Measurements from ENCODE around the gene SUN3. TPM values are rescaled to one million over a fixed set of nuclear protein-coding genes. Genes with fewer than 3 reads are reported as not detected.

The SUN3 gene
- total RNA-seq, 1 donor from 2014 or later, result not detected

- DNase-seq (ENCODE audit: low spot score), result no peak
- TF ChIP-seq CTCF (IDR thresholded peaks at IDR 0.05), result no peak
- H3K4me1 Mint-ChIP-seq (ENCODE audit: low read depth), result no peaks in the 10 kb centered on the region
- peaks cover 18% of the 10 kb centered on the region for H3K9me3 Mint-ChIP-seq (ENCODE audit: low read depth)
- H3K27ac Mint-ChIP-seq (ENCODE audit: unreplicated experiment), result no peak overlapping the region
- no peak overlapping the region for H3K4me3 Mint-ChIP-seq (ENCODE audit: unreplicated experiment)
- no peaks in the 10 kb centered on the region for H3K27me3 Mint-ChIP-seq (ENCODE audit: low read depth)
- H3K36me3 Mint-ChIP-seq (ENCODE audit: low read depth), result peaks cover 10% of the 10 kb centered on the region
Observed at GRCh38 chr7:48063985-48064384, 35.1 kb upstream of the SUN3 start.

GRCh38 chr7:48059706-48060105, 30.8 kb upstream of the SUN3 start:
- Mint-ChIP-seq H3K4me1 (ENCODE audit: low read depth) (no peaks in the 10 kb centered on the region), H3K9me3 (ENCODE audit: low read depth) (peaks cover 34% of the 10 kb centered on the region), H3K36me3 (ENCODE audit: low read depth) (peaks cover 14% of the 10 kb centered on the region), H3K27ac (ENCODE audit: unreplicated experiment) (no peak overlapping the region), H3K27me3 (ENCODE audit: low read depth) (no peaks in the 10 kb centered on the region), H3K4me3 (ENCODE audit: unreplicated experiment) (no peak overlapping the region)
- DNase-seq (ENCODE audit: low spot score), result no peak
- no peak for TF ChIP-seq CTCF (IDR thresholded peaks at IDR 0.05)

GRCh38 chr7:48058990-48059389, 30.1 kb upstream of the SUN3 start:
- no peak for DNase-seq (ENCODE audit: low spot score)
- Mint-ChIP-seq H3K4me3 (ENCODE audit: unreplicated experiment) (no peak overlapping the region), H3K9me3 (ENCODE audit: low read depth) (peaks cover 28% of the 10 kb centered on the region), H3K36me3 (ENCODE audit: low read depth) (peaks cover 11% of the 10 kb centered on the region), H3K27me3 (ENCODE audit: low read depth) (no peaks in the 10 kb centered on the region), H3K27ac (ENCODE audit: unreplicated experiment) (no peak overlapping the region), H3K4me1 (ENCODE audit: low read depth) (no peaks in the 10 kb centered on the region)
- TF ChIP-seq CTCF (IDR thresholded peaks at IDR 0.05), result no peak

- no peak for DNase-seq (ENCODE audit: low spot score)
- H3K36me3 Mint-ChIP-seq (ENCODE audit: low read depth), result peaks cover 6% of the 10 kb centered on the region
- H3K27ac Mint-ChIP-seq (ENCODE audit: unreplicated experiment), result no peak overlapping the region
- no peaks in the 10 kb centered on the region for H3K27me3 Mint-ChIP-seq (ENCODE audit: low read depth)
- peaks cover 18% of the 10 kb centered on the region for H3K9me3 Mint-ChIP-seq (ENCODE audit: low read depth)
- no peaks in the 10 kb centered on the region for H3K4me1 Mint-ChIP-seq (ENCODE audit: low read depth)
- no peak overlapping the region for H3K4me3 Mint-ChIP-seq (ENCODE audit: unreplicated experiment)
- TF ChIP-seq CTCF (IDR thresholded peaks at IDR 0.05), result no peak
Observed at GRCh38 chr7:48053736-48054135, 24.8 kb upstream of the SUN3 start.

- no peak for TF ChIP-seq CTCF (IDR thresholded peaks at IDR 0.05)
- no peak overlapping the region for H3K4me3 Mint-ChIP-seq (ENCODE audit: unreplicated experiment)
- H3K27ac Mint-ChIP-seq (ENCODE audit: unreplicated experiment), result no peak overlapping the region
- peaks cover 11% of the 10 kb centered on the region for H3K9me3 Mint-ChIP-seq (ENCODE audit: low read depth)
- no peak for DNase-seq (ENCODE audit: low spot score)
- peaks cover 3% of the 10 kb centered on the region for H3K36me3 Mint-ChIP-seq (ENCODE audit: low read depth)
- no peaks in the 10 kb centered on the region for H3K27me3 Mint-ChIP-seq (ENCODE audit: low read depth)
- no peaks in the 10 kb centered on the region for H3K4me1 Mint-ChIP-seq (ENCODE audit: low read depth)
Observed at GRCh38 chr7:48052748-48053147, 23.8 kb upstream of the SUN3 start.
